GM12878 (cell line): ENCODE measurements around the gene MPHOSPH9. TPM values are rescaled to one million over a fixed set of nuclear protein-coding genes. Genes with fewer than 3 reads are reported as not detected.

ENCODE experiments used
- ATAC-seq: fragments of 200-7000 bp; cut with Tn5 transposase; 3 replicates; pipeline ENCODE4 v1.9.1; 2020; ENCODE audit warnings: mild to moderate bottlenecking, moderate library complexity
- BruUV-seq: library from RNA; stranded (reverse); fragments of 400-500 nt; replicated peaks from 2 replicates; lab custom pipeline; 2021; lab: Mats Ljungman, UMichigan
- CTCF ChIA-PET: fragments of 300-600 bp; sonication (Branson Sonifier 250); formaldehyde crosslinking; extraction: SDS; loops from one replicate; lab custom pipeline; 2021; ENCODE audit warnings: inconsistent platforms; lab: Yijun Ruan, JAX
- POLR2A ChIA-PET: fragments of 350-600 bp; formaldehyde crosslinking; extraction: SDS; loops from one replicate; lab custom pipeline; 2021; ENCODE audit warnings: inconsistent platforms; lab: Charles Lee
- RAD21 ChIA-PET: fragments of 300-600 bp; sonication (Branson Sonifier 250); formaldehyde crosslinking; loops from one replicate; lab custom pipeline; 2023; ENCODE audit warnings: antibody characterized with exemption; ENCODE audit not compliant: unreplicated experiment; lab: Charles Lee
- SMC1A ChIA-PET: fragments of 300-600 bp; sonication (Branson Sonifier 250); formaldehyde crosslinking; loops from one replicate; lab custom pipeline; 2023; ENCODE audit not compliant: unreplicated experiment, uncharacterized antibody; lab: Charles Lee
- DNase-seq: peaks from one replicate; pipeline ENCODE4 v3.0.0-alpha.2; 2011; ENCODE audit warnings: low read depth, low spot score
- FAIRE-seq: peaks from 3 replicates; lab custom pipeline; 2011; peaks lifted over from hg19 to GRCh38; lab: Jason Lieb, UNC
- H2AFZ ChIP-seq: 2 replicates; pipeline ENCODE4 v1.6.0; 2011; ENCODE audit warnings: low read depth, low read length, control low read depth; ENCODE audit not compliant: control insufficient read depth
- H3K27ac ChIP-seq: 2 replicates; pipeline ENCODE4 v1.5.1; 2011; ENCODE audit warnings: control low read depth; ENCODE audit not compliant: control insufficient read depth, insufficient read depth
- H3K27me3 ChIP-seq, 2 experiments: replicated peaks in 1 of 2; 2 replicates each; pipeline versions ENCODE4 v1.6.0 to v1.6.1; 2011; ENCODE audit warnings: low read length in 1 of 2; ENCODE audit not compliant: control insufficient read depth in 2 of 2, insufficient read depth in 2 of 2
- H3K36me3 ChIP-seq, 2 experiments: 2 replicates each; pipeline ENCODE4 v1.5.1; 2011; ENCODE audit warnings: low read length in 1 of 2; ENCODE audit not compliant: control insufficient read depth in 2 of 2, insufficient read depth in 2 of 2
- H3K4me1 ChIP-seq: 2 replicates; pipeline ENCODE4 v1.6.1; 2011; ENCODE audit warnings: mild to moderate bottlenecking, low read length, moderate library complexity, mixed read lengths; ENCODE audit not compliant: control insufficient read depth, insufficient read depth
- H3K4me2 ChIP-seq: 2 replicates; pipeline ENCODE4 v1.6.0; 2011; ENCODE audit warnings: control low read depth; ENCODE audit not compliant: control insufficient read depth, insufficient read depth
- H3K4me3 ChIP-seq: fragments of 200-600 bp; sonication (generic); 2 replicates; pipeline ENCODE4 v1.5.1; 2016
- H3K79me2 ChIP-seq: 2 replicates; pipeline ENCODE4 v1.6.0; 2011; ENCODE audit warnings: low read length; ENCODE audit not compliant: control insufficient read depth, insufficient read depth
- H3K9ac ChIP-seq: 2 replicates; pipeline ENCODE4 v1.8.0; 2011; ENCODE audit warnings: low read length, control low read depth, mixed read lengths; ENCODE audit not compliant: control insufficient read depth, insufficient read depth
- H3K9me3 ChIP-seq: replicated peaks from 3 replicates; pipeline ENCODE4 v1.5.1; 2011; ENCODE audit warnings: mild to moderate bottlenecking, low read length; ENCODE audit not compliant: control insufficient read depth, insufficient read depth
- H4K20me1 ChIP-seq: 2 replicates; pipeline ENCODE4 v1.6.0; 2011; ENCODE audit not compliant: control insufficient read depth, insufficient read depth
- MEF2A ChIP-seq: IDR thresholded peaks from 2 replicates; pipeline ENCODE4 v1.6.1; 2011; ENCODE audit warnings: low read depth, mild to moderate bottlenecking, low read length, moderate library complexity; ENCODE audit not compliant: insufficient read depth
- RFX5 ChIP-seq: IDR thresholded peaks from 2 replicates; pipeline ENCODE4 v1.6.1; 2011; ENCODE audit warnings: low read depth, low read length, improper control_type of control experiment
- WGBS: methylation state at CpG from one replicate; pipeline ENCODE4 v1.1.6; 2016; ENCODE audit warnings: low lambda C conversion rate; ENCODE audit not compliant: insufficient replicate concordance, insufficient coverage; ENCODE audit errors: missing lambda C conversion rate; 5-methylcytosine and 5-hydroxymethylcytosine counted together
- in situ Hi-C: fragments of 300-500 bp; cut with MboI; formaldehyde crosslinking; loops from 9 replicates; pipeline ENCODE4 v1.14.3; 2018; ENCODE audit warnings: mixed read lengths
- intact Hi-C: fragments of 100-400 bp; cut with micrococcal nuclease; formaldehyde crosslinking; loops from one replicate; pipeline ENCODE4 v1.14.2; 2022; ENCODE audit not compliant: unreplicated experiment
- polyA plus RNA-seq, 11 experiments: library from polyadenylated mRNA; depleted of rRNA in 4 of 11; unstranded in 6 of 11; stranded (reverse) in 5 of 11; fragments of >200 nt; fragmentation: Nextera tagmentation in 4 of 11; fragmentation: Illumina TruSeq in 1 of 11; extraction: Ambion mirVana in 4 of 11; extraction: Trizol in 1 of 11; gene quantifications; 1 replicate in 1 of 11; 2 replicates in 10 of 11; pipeline versions ENCODE4 v1.2.1 to v1.2.3, GENCODE V29; 2011 to 2016; ENCODE audit warnings: inconsistent platforms in 2 of 11, missing spikeins in 2 of 11, low read depth in 1 of 11
- total RNA-seq, 4 experiments: library from RNA; depleted of rRNA in 3 of 4; stranded (reverse); fragments of >200 nt in 3 of 4; fragmentation: Illumina TruSeq in 1 of 4; extraction: Trizol in 1 of 4; gene quantifications; 2 replicates each; pipeline versions ENCODE4 v1.2.1 to v1.2.3, GENCODE V29; 2013 to 2021
- TF ChIP-seq, protein P1 (sequence below): IDR thresholded peaks from 2 replicates; pipeline ENCODE4 v1.6.1; 2012; ENCODE audit warnings: low read depth, low read length, improper control_type of control experiment
- TF ChIP-seq, protein P2 (sequence below): fragments of 450-650 bp; formaldehyde crosslinking; IDR thresholded peaks from 2 replicates; pipeline ENCODE4 v1.4.0; 2020; ENCODE audit warnings: mild to moderate bottlenecking, moderate library complexity

Gene MPHOSPH9
- total and polyA plus RNA-seq, 10 of the 15 experiments (the other 5 are each of a cell fraction or from before 2014, with no cell fraction given), result 11.5 to 72.2 (median 45.7) TPM

DNA sequence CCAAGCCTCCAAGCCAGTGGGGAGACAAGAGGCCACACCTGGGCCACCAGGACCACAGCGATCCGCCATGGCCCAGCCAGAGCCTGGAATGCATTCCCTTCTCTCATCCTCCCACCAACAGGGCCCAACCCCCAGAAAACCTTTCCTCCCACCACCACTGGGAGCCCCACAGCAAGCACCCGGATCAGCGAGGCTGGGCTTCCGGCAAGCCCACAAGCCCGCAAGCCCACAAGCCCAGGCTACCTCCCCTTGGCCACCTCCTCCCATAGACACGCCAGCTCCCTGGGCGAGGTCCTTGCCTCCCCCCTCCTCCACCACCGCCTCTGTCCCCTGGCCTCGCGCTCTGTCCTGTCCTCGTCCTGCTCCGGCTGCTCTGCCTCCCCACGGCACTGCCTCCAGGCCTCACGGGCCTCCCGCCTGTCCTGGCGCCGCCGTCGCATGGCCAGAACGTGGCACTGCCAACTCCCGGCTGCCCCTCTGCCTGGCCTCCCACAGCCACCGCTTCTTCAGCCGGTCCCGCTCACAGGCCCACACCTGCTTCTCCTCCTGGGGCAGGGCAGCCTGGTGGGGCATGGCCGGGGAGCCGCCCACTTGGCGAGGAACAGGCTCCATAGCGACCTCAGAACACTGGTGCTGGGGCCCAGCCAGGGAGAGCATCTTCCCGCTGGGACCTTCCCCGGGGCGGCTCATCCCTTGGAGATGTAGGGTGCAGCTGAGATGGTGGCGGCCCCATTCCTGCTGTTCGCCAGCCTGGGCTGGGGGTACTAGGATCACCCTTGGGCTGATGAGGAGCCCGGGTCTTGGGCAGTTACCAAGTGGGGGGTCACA, 33.1 kb upstream of the MPHOSPH9 start:
- Histone ChIP-seq H3K4me3 (no peak overlapping the region), H3K4me1 (peaks cover 17% of the 10 kb centered on the region), H3K27me3 (no peaks in the 10 kb centered on the region), H3K9ac (no peak overlapping the region), H3K36me3 (no peaks in the 10 kb centered on the region; a peak in 2 of 4 replicates), H3K4me2 (no peak overlapping the region), H4K20me1 (no peaks in the 10 kb centered on the region), H3K79me2 (peaks cover 25% of the 10 kb centered on the region), H3K9me3 (no peaks in the 10 kb centered on the region), H2AFZ (no peak overlapping the region), H3K27ac (no peak overlapping the region)
- ATAC-seq (no peak), DNase-seq (no peak), FAIRE-seq (no peak)
- in situ Hi-C loops, result loop anchor here (5.0 kb wide), 1 partner anchor 316 kb away; the partner anchor contains the start of gene TMED2
- POLR2A ChIA-PET, result interaction anchor here (0.6 kb wide), 1 partner anchor 293 kb away, joined by 4 read pairs; no protein-coding TSS in a partner anchor
- no peak for TF ChIP-seq MEF2A
- TF ChIP-seq, protein P1, sequence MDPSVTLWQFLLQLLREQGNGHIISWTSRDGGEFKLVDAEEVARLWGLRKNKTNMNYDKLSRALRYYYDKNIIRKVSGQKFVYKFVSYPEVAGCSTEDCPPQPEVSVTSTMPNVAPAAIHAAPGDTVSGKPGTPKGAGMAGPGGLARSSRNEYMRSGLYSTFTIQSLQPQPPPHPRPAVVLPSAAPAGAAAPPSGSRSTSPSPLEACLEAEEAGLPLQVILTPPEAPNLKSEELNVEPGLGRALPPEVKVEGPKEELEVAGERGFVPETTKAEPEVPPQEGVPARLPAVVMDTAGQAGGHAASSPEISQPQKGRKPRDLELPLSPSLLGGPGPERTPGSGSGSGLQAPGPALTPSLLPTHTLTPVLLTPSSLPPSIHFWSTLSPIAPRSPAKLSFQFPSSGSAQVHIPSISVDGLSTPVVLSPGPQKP, result no peak
- TF ChIP-seq, protein P2, sequence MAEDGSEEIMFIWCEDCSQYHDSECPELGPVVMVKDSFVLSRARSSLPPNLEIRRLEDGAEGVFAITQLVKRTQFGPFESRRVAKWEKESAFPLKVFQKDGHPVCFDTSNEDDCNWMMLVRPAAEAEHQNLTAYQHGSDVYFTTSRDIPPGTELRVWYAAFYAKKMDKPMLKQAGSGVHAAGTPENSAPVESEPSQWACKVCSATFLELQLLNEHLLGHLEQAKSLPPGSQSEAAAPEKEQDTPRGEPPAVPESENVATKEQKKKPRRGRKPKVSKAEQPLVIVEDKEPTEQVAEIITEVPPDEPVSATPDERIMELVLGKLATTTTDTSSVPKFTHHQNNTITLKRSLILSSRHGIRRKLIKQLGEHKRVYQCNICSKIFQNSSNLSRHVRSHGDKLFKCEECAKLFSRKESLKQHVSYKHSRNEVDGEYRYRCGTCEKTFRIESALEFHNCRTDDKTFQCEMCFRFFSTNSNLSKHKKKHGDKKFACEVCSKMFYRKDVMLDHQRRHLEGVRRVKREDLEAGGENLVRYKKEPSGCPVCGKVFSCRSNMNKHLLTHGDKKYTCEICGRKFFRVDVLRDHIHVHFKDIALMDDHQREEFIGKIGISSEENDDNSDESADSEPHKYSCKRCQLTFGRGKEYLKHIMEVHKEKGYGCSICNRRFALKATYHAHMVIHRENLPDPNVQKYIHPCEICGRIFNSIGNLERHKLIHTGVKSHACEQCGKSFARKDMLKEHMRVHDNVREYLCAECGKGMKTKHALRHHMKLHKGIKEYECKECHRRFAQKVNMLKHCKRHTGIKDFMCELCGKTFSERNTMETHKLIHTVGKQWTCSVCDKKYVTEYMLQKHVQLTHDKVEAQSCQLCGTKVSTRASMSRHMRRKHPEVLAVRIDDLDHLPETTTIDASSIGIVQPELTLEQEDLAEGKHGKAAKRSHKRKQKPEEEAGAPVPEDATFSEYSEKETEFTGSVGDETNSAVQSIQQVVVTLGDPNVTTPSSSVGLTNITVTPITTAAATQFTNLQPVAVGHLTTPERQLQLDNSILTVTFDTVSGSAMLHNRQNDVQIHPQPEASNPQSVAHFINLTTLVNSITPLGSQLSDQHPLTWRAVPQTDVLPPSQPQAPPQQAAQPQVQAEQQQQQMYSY, result no peak
- TF ChIP-seq RFX5, result no peak
- intact Hi-C loops, result no loop called here
- RAD21 ChIA-PET, result no interaction called here
- CTCF ChIA-PET, result no interaction called here
- BruUV-seq, result no TSS peak
- 89% methylated on average over 35 of the region's 35 CpGs for WGBS
- SMC1A ChIA-PET, result no interaction called here
